Fibroblast of upper back skin (primary cell): ENCODE data around the gene PTPRM.

Experiments
- DNase-seq: peaks from one replicate; pipeline ENCODE4 v3.0.0-alpha.2; 2013

Gene PTPRM

DNA sequence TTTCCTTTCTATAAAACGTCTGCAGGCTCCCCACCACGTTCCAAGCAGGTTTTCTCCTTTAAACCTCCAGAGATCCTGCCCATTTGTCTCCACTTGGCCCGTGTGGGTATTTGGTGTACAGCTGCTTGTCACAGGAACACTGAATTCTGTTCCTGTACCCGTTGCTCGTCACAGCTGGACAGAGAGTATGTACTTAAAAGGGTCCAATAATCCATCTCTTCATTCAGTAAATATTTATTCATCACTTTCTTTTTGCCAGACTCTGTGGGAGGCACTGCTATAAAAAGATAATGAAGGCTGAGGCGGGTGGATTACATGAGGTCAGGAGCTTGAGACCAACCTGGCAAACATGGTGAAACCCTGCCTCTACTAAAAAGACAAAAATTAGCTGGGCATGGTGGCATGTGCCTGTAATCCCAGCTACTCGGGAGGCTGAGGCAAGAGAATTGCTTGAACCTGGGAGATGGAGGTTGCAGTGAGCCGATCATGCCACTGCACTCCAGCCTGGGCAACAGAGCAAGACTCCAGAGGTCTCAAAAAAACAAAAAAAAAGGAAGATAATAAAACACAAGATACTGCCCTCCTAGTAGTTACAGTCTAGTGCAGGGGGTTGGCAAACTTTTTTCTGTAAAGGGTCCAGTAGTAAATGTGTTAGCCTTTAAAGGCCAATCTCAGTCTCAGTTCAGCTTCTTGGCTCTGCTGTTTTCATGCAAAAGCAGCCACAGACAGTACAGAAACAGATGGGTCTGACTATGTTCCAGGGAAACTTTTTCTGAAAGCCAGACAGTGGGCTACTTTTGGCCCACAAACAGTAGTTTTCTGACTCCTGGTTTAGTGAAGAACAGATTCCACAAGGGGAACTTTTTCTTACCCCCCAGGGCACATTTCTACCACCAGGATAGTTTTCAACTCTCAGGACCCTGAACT, 732.2 kb downstream of the PTPRM start:
- no peak for DNase-seq

DNA sequence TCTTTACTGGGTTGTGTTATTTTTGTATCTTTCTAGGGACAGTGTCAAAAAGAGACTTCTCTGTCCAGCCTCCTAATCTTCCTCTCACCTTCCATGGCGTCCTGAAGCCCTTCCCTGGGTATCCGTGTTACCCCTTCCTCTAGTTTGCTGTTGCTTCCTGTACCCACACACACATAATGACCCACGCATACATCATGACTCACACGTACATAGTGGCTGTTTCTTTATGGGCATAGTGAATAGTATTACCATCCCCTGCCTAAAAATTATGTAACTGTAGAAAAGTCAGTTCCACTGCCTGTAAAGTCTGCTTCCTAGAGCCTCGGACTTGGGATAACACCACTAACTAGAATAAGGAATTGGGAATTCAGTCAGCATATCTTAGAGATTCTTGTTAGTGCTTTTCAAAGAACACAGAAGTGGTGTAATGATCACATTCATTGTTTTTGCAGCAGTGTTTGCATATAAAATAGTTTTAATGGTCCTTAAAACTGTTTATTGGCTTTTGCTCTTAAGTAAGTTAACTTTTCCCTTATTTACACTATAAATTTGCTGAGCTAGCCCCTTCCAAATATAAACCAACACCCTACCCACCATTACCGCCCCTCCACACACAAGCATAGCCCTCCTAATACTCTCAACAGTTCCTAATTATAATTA, 733.8 kb downstream of the PTPRM start:
- no peak for DNase-seq

DNA sequence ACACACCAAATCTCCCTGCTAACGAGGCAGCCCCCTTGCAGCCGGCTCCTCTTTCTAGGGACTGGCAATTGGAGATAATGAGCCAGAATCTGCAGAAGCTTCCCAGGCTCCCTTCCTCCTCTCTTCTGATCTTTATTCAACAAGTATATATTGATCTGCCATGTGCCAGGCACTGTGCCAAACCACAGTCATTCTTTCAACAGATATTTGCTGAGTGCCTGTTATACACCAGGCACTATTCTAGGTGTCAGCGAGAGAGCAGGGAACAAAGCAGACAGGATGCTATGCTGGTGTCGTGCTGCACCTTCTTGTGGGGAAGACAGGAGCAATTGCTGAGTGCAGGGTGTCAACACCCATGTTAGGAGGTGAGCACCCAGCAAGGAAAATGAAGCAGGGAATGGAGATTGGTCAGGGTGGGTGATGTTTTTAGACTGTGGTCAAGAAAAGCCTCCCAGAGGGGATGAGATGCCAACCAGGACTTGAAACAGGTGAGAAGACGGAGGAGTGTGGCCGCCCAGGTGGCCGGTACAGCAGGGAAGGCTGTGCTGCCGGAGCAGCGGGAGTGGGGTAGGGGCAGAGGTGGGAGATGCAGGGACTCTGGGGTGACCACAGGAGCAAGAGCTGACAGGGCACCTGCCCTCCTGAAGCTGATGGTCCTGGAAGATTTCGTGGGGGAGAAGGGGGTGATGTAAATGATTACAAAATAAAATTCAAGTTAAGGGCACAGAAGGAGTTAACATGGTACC, 734.5 kb downstream of the PTPRM start:
- DNase-seq: peak; percentile 49

DNA sequence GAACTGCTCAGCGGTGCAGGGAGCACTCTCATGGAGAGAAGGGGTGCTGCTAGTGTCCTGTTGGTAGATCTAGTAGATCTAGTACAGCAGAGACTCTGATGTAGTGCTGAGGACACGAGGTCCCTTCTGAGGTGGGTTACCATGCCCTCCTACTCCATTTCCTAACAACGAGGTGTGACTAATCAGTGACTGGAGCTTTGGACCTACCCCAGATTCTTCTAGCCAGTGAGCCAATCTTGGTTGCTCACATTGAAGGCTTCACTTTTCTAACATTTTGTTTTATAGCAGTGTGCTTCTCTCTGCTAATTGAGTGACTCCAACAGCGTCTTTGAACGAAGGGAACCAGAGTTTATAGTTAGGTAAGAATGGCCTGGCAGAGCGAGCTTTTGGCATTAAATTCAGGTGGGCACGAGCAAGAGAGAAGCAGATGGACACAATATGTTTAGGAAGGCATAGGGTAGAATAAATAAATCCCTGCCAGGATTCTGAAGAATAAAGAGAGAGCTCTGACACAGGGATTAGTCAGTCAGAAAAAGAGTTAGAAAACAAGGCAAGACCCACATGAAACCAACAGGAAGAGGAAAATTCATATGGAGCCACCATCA, 736.1 kb downstream of the PTPRM start:
- no peak for DNase-seq

DNA sequence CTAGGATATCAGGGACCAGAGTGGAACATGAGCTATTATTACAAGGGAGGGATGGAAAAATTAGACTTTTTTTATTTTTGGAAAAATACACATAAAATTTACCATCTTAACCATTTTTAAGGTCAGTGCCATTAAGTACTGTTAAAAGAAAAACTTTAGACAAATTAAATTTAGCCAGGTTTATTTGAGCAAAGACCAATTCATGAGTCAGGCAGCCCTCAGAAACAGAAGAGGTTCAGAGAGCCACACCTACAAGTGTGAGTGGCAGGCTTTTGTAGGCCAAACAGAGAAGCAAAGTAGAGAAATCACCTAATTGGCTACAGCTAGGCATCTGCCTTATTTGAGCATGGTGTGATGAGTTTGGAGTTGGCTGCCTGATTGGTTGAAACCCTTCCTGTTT, 740.8 kb downstream of the PTPRM start:
- no peak for DNase-seq

DNA sequence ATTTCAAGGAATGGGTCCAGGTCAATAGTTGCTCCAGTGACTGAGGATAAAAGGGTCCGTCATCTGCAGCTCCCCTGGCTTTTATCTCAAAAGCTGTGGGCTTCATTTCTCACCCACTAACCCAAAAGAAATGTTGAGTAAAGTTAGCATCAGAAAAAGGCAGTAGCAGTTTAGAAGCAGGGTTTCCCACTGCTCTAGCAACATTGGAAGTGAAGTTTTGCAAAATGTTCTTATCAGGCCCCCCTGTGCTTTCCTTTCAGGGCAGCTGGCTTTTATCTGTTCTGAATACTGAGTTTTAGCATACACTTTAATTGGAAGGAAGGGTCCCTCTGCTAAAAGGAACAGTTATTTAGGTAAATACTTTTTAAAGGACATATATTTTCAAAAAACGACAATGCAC, 745.9 kb downstream of the PTPRM start:
- no peak for DNase-seq

DNA sequence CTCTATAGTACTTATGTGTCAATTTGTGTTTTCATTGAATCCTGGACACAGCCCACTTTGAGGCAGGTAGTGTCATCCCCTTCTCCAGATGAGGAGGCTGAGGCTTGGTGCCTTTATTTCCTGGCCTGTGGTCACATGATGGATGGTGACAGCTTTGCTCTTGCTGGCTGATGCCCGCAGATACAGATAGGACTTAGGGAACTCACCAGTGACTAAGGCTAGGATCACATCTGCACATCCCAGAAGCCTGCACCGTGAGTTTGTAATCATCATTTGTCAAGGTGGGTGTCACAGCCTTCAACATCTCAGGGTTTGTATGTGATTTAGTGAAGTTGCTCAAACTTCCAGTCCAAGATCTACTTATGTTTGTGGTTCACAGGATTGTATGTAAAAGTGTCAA, 747.0 kb downstream of the PTPRM start:
- peak; percentile 76 for DNase-seq

DNA sequence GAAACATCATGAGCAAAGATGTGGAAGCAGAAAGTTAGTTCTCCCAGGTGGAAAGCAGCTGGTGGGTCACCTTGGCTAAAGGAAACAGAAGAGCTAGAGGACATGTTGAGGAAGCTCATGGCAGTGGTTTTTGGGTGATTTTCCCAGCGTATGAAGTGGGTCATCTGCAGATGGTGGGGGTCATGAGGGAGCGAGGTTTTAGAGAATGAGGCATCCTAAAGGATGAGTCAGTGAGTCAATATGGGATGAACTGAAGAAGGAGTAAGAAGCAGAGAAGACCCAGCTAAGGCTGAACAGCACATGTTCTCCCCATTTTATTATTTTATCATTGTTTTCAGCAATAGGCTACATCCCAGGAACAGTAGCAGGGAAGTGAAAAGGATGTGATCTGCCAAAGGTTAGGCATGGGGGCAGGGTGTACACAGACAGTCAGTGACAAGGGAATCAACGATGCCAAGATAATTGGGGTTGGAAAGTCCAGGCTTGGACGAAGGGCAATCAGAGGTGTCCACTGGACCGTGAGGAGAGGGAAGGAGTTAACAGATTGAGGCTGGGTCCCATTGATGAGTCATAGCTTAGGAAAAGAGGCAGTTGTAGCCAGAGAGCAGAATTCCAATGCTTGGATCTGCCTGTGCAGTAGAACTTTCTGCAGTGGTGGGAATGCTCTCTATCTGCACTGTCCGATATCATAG, 752.8 kb downstream of the PTPRM start:
- no peak for DNase-seq

DNA sequence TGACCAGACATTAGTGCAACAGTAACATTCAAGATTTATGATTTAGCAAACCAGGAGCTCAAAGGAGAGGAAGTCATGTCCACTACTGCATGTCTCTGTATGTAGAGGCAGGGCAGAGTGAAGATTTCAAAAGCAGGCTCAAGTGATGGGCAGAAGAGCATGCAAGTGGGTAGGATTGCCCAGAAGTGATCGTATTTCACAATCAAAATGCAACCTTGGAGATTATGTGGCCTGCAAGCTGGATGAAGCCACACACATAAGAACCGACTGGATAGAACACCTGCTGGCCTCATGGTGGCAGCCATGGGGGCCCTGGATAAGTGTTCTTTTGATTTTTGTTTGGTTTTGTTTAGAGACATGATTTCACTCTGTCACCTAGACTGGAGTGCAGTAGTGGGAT, 755.4 kb downstream of the PTPRM start:
- DNase-seq: no peak

DNA sequence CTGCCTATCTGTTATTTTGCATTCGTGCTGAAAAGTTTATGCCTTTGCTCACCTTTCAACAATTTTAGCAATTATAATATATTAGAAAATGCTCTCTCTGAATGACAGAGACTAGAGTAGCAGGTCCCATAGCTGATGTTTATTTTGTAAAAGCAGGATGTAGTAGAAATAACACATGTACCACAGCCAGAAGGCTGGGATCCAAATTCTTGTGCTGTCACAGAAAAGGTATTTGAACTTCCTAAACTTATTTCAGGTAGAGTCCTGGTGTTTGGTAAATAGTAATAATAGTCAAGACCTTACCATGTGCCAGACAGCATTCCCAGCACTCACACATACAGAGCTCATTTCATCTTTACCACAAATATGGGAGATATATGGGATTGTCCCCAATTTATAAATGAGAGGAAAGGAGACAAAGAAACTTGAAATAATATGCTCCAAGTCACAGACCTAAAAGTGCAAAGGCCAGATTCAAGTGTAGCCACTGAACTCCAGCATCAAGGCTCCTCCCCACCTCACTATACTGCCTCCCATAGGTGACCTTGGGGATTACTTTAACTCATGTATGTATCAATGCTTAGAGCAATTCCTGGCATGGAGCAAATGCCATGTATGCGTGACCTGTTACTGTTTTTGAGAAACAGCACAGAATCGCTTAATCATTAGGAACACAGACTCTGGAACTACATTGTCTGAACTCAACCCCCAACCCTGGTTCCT, 757.4 kb downstream of the PTPRM start:
- DNase-seq: no peak

DNA sequence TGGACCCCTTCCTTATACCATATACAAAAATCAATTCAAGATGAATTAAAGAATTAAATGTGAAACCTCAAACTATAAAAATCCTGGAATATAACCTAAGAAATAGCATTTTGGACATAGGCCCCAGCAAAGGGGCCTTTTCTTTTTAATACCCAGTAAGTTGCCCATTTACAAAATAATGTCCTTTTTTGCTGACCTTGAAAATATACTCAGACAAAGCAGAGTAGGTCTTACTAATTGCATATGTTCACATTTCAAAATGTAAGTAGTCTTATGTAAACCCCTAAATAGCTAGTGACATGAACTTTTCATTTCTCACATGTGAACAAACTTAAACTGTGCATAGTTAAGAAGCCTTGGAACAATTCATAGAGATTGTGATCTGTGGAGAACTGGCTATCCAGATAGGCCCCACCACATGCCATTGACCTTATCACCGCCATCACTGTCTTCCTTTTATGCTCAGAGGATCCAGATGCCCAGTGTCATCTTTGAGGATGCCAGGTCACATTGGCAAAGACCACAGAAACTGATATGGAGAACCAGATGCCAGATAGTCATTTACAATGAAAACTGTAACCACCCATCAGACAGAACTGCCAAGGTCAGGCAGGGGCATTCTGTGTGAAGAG, 759.8 kb downstream of the PTPRM start:
- DNase-seq: no peak

DNA sequence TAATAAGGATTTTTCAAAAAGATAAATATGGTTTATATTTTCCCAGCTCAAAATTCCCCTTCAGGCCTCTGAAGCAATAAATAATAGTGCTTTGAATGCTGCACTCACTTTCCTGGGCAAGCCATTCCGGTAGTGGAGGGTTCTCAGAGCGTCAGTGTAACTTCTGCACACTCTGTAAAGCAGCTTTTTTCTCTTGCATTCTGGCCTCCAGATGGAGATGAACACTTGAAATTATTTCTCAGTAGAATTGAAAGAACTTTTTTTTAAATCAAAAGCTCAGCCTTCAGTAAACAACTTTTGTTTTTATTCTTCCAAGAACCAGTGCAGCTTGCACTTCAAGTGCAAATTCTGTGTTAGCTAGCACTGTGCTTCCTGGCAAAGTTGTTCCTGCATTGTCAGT, 761.0 kb downstream of the PTPRM start:
- no peak for DNase-seq

DNA sequence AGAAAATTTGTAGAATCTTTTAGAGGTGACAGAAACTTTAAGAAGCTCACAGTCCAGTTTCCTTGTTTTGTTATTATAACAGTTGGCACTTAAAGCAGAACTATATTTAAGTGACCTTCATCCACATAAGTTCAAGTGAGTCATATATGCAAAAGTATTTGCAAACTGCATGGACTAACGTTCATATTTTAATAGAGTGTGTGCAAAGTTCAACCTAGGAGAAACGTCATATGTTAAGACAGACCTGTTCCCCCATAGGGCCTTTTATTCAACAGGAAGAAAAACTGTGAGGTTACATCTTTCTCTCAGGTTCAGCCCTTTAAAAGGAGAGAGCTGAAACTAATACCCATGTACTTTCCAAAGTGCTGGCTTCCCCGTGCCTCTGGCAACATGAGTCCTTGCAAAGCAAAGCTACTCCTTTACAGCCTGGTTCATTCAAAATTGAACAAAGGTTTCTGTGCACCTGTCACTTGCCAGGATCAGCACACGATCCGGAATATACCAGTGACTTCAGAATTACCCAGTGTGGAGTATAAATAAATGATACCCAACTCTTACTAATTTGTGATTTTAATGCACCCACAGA, 762.2 kb downstream of the PTPRM start:
- DNase-seq: peak; percentile 42

DNA sequence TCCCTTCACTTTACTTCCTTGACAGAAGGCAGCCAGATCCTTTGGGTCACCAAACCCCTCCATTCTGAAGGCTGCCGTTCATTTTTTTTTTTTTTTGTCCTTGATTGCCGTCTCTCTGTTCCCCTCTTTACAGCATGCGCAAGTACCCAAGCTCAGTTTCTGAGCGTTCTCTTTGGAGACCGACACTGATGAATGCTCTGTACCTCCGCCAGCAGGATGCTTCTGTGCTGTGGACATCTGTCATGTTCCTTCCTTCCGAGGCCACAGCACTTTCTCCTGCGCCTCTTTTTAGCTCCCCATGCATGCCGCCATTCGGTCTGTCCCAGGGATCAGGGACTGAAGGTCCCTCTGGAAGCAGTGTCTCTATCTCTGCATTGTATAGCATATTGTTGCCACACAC, 763.5 kb downstream of the PTPRM start:
- no peak for DNase-seq

DNA sequence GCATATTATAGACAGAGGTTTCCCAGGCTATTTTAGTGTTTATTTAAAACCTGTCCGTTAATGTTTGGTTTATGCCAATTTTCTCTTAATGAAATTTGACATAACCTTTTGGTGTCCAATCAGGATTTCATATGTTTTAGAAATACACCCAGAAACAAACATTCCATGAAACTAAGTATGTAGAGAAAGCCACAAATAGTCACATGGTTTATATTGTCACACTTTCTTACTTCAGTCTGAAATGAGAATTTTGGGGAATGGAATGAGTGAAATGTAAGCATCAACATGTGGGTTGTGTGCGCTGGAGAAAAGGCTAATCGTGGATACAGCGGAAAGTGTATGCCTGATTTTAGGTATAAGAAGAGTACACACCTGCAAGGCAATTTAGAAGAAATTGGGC, 765.2 kb downstream of the PTPRM start:
- DNase-seq: no peak

DNA sequence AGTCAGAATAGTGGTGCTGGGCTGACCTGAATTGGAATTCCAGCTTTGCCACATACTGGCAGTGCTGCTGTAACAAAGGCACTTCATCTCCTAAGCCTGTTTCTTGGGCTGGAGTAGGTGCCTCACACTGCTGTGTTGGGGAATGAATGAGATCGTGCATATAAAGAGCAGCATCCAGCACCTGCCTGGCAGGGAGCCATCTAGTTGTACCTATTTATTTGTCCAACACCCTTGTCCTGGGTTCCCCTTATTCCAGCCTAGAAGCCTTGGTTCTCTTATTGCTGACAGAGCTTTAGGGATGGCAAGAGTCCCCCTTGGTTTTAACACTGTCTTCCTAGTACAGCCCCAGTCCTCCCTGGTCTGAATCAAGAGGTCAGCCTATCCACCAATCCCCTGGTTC, 766.8 kb downstream of the PTPRM start:
- no peak for DNase-seq

DNA sequence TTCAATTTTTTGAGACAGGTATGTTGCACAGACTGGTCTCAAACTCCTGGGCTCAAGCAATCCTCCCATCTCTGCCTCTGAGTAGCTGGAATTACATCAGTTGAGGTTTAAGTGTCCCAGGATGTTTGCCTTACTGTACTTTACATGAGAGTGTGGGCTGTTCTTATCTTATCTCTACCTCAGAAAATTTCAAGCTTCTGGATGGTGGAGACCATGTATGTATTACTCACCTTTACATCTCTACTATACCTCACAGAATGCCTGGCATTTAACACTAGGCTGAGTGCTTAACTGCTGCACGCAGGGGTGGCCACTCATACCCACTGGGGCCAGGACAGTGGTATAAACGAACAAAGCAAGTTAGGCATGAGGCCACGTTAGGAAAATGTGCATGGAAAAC, 770.1 kb downstream of the PTPRM start:
- DNase-seq: no peak

DNA sequence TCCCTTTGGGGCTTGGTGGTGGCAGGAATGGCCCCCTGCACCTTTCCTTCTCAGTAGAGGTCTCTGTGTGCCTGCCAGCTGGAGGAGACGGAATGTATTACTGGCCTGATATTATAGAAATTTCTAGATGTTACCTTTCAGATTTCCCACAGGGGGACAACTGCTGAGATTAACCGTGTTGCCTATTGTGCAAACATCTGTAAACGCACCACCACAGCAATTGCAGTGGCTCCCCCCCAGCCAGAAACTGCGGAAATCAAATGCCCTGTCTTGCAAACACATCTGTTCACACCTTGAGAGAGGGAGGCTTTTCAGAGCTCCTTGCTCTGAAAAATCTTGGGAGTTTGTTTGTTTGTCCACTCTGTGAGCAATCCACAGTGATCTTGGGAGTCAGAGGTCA, 772.1 kb downstream of the PTPRM start:
- DNase-seq: no peak

DNA sequence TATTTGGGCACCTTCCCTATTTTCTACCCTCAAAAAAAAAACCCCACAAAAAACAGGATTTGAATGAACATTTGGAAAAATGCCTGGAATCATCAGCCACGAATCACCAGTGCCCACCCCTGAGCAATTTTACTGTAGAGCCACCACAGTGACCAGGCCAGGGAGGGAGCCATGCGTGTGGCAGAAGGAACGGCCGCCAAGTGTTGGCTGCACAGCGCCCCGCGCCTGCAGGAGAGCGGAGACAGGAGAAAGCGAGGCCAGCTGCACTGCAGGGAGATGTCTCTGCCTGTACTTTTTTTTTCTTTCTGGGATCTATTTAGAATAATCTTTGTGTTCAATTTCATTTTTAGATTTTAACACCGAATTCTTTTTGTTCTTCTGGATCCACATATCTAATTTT, 772.8 kb downstream of the PTPRM start:
- DNase-seq: no peak

DNA sequence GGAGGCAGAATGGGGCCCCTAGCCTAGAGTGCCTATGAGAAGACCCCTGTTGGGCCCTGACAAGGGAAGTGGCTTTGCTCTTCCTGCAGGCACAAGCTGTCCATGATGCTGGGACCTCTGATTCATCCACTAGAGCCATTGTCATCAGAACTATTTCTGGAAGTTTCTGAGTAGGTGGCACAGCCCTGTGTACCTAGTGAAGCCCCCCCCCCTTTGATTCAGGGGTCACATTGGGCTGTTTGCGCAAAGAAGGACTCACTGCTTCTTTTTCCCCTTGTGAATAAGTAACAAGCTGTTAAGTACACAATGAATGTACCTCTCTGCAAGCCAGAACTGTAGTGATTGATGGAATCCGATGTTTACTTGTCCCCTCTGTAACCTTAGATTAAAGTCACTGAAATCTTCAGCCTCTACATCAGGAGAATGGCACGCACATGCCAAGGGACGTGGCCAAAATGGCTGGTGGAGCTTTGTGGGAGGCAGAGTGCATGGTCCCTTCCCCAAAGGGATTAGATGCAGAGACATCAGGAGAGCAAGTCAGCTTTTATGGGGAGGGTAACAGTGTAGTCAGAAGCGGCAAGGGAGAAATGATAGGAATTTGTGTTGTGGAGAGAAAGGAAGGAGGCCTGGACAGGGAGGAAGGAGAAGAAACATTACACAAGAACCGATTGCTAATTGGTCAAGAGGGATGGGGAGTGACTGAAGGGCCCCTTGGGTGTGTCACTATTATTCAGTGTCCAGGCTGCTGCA, 774.5 kb downstream of the PTPRM start:
- DNase-seq: peak; percentile 82
